CD4-positive, alpha-beta memory T cell (primary cell): ENCODE measurements around the gene DGLUCY. TPM values are rescaled to one million over a fixed set of nuclear protein-coding genes. Genes with fewer than 3 reads are reported as not detected.
A peak's percentile ranks its signal among the peaks of the same experiment; 100 is the strongest.

ENCODE experiments used
- CTCF ChIA-PET: fragments of 350-600 bp; sonication (Branson Sonifier 250); formaldehyde crosslinking; loops from one replicate; lab custom pipeline; 2021; ENCODE audit warnings: inconsistent platforms; ENCODE audit not compliant: partially characterized antibody; lab: Charles Lee
- POLR2A ChIA-PET: fragments of 350-600 bp; sonication (Branson Sonifier 250); formaldehyde crosslinking; loops from one replicate; lab custom pipeline; 2021; ENCODE audit not compliant: partially characterized antibody; lab: Charles Lee
- DNase-seq, 5 donors: peaks; one replicate each; pipeline versions ENCODE4 v3.0.0 to v3.0.0-alpha.2; 2020 to 2022; ENCODE audit warnings: mixed read lengths in 1 of 5
- H3K27ac ChIP-seq: one replicate; pipeline ENCODE4 v1.7.0; 2013; ENCODE audit warnings: low read depth, low read length
- H3K27me3 ChIP-seq: 2 replicates; pipeline ENCODE4 v1.7.0; 2013; ENCODE audit warnings: mild to moderate bottlenecking, low read length, moderate library complexity; ENCODE audit not compliant: insufficient read depth
- H3K36me3 ChIP-seq: 2 replicates; pipeline ENCODE4 v1.7.0; 2013; ENCODE audit warnings: mild to moderate bottlenecking, low read length, moderate library complexity; ENCODE audit not compliant: insufficient read depth
- H3K4me1 ChIP-seq: 2 replicates; pipeline ENCODE4 v1.7.0; 2013; ENCODE audit warnings: mild to moderate bottlenecking, low read length, moderate library complexity; ENCODE audit not compliant: insufficient read depth
- H3K4me3 ChIP-seq, 2 donors: one replicate each; pipeline ENCODE4 v1.7.0; 2013; ENCODE audit warnings: low read length in 2 of 2, mild to moderate bottlenecking in 1 of 2
- H3K9me3 ChIP-seq, 2 donors: one replicate each; pipeline ENCODE4 v1.7.0; 2013; ENCODE audit warnings: low read length in 2 of 2, control low read depth in 1 of 2; ENCODE audit not compliant: control insufficient read depth in 1 of 2
- H3K27ac Mint-ChIP-seq, 7 donors: one replicate each; pipeline ENCODE4 v1.8.0; 2020 to 2021; ENCODE audit warnings: mixed read lengths in 7 of 7, mild to moderate bottlenecking in 6 of 7, inconsistent platforms in 3 of 7, moderate library complexity in 3 of 7
- H3K27me3 Mint-ChIP-seq, 2 donors: one replicate each; pipeline ENCODE4 v1.8.0; 2020 to 2021; ENCODE audit warnings: mixed read lengths in 2 of 2
- H3K36me3 Mint-ChIP-seq, 2 donors: one replicate each; pipeline ENCODE4 v1.8.0; 2020 to 2021; ENCODE audit warnings: mixed read lengths in 2 of 2, inconsistent platforms in 1 of 2, mild to moderate bottlenecking in 1 of 2
- H3K4me1 Mint-ChIP-seq, 4 donors: one replicate each; pipeline ENCODE4 v1.8.0; 2020 to 2021; ENCODE audit warnings: mixed read lengths in 4 of 4, mild to moderate bottlenecking in 1 of 4
- H3K4me3 Mint-ChIP-seq, 8 donors: one replicate each; pipeline ENCODE4 v1.8.0; 2020 to 2021; ENCODE audit warnings: mixed read lengths in 8 of 8, mild to moderate bottlenecking in 7 of 8, moderate library complexity in 6 of 8, inconsistent platforms in 3 of 8
- H3K9me3 Mint-ChIP-seq, 8 donors: one replicate each; pipeline ENCODE4 v1.8.0; 2020 to 2021; ENCODE audit warnings: mixed read lengths in 8 of 8, mild to moderate bottlenecking in 5 of 8, inconsistent platforms in 3 of 8, moderate library complexity in 1 of 8
- intact Hi-C: fragments of 100-400 bp; cut with micrococcal nuclease; formaldehyde crosslinking; loops from one replicate; pipeline ENCODE4 v1.15.1; 2023
- polyA plus RNA-seq, 2 donors: library from polyadenylated mRNA; unstranded; fragments of 300-500 nt; fragmentation: Illumina TruSeq; gene quantifications; one replicate each; pipeline ENCODE4 v1.2.3, GENCODE V29; 2021
- total RNA-seq, 2 experiments: library from RNA; stranded (reverse); gene quantifications; one replicate each; pipeline ENCODE4 v1.2.3, GENCODE V29; 2021

DGLUCY gene
- total and polyA plus RNA-seq, 4 experiments from 2014 or later, result 40.9 to 141 (median 89.0) TPM

DNA sequence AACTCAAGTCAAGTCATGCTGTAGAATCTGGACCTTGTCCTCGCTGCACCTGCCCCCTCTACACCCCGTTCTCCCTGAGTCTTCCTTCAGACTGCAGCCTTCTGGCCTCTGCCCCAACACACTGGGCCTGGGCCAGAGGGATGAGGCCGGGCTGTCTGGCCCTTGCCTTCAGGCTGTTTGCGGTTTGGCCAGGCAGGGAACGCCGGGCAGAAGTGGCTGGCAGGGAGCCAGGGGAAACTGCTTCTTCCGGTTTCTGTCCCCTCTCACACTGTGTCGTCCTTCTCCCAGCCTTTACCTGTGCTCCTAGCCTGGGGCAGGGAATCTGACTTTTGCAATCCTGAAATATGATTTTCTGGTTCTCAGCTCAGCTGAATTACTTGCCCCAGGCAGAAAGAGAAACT lies 13.5 kb downstream of the DGLUCY start:
- H3K4me3 Mint-ChIP-seq, result no peak overlapping the region
- Histone ChIP-seq H3K27ac (no peak overlapping the region), H3K27me3 (no peaks in the 10 kb centered on the region), H3K4me3 (no peak overlapping the region), H3K36me3 (peaks cover 7% of the 10 kb centered on the region), H3K4me1 (peaks cover 9% of the 10 kb centered on the region), H3K9me3 (no peaks in the 10 kb centered on the region)
- no peaks in the 10 kb centered on the region for H3K27me3 Mint-ChIP-seq
- peaks cover 33 to 60% of the 10 kb centered on the region in 2 donors for H3K36me3 Mint-ChIP-seq
- H3K27ac Mint-ChIP-seq, result peak overlapping the region in 4 of 7 donors; percentile 35 to 85 (median 52)
- ChIA-PET CTCF (interaction anchor here (1.5 to 1.7 kb wide), 2 partner anchors 50 to 67 kb away, joined by 3 to 4 read pairs; partner anchors contain the start of gene RPS6KA5), POLR2A (interaction anchor here (0.7 to 1.2 kb wide), 2 partner anchors 12 to 68 kb away, joined by 3 read pairs; no protein-coding TSS in a partner anchor)
- peaks cover 15 to 36% (median 29%) of the 10 kb centered on the region in 4 donors for H3K4me1 Mint-ChIP-seq
- intact Hi-C loops, result no loop called here
- no peak for DNase-seq
- no peaks in the 10 kb centered on the region for H3K9me3 Mint-ChIP-seq

DNA sequence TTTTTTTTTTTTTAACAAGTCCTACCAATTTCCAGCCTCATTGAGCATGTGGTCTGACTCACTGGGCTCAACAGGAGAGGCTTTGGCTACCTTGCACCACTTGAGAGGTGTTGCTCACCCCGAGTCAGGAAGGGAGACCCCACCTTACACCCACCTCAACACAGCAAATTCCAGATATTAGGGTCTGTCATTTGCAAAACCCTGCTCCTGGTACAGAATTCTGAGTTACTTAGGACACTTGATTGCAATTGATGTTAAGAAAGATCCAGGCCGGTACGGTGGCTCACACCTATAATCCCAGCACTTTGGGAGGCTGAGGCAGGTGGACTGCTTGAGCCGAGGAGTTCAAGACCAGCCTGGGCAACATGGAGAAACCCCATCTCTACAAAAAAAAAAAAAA lies 14.1 kb downstream of the DGLUCY start:
- no peaks in the 10 kb centered on the region for H3K27me3 Mint-ChIP-seq
- Histone ChIP-seq H3K4me1 (peaks cover 9% of the 10 kb centered on the region), H3K36me3 (peaks cover 7% of the 10 kb centered on the region), H3K4me3 (no peak overlapping the region), H3K27me3 (no peaks in the 10 kb centered on the region), H3K27ac (no peak overlapping the region), H3K9me3 (no peaks in the 10 kb centered on the region)
- H3K27ac Mint-ChIP-seq, result peak overlapping the region in 4 of 7 donors; percentile 42 to 85 (median 52)
- intact Hi-C loops, result no loop called here
- ChIA-PET CTCF (interaction anchor here (1.5 to 1.7 kb wide), 2 partner anchors 49 to 67 kb away, joined by 3 to 4 read pairs; partner anchors contain the start of gene RPS6KA5), POLR2A (no interaction called here)
- peaks cover 13 to 33% (median 28%) of the 10 kb centered on the region in 4 donors for H3K4me1 Mint-ChIP-seq
- H3K4me3 Mint-ChIP-seq, result no peak overlapping the region
- DNase-seq, result no peak
- H3K9me3 Mint-ChIP-seq, result no peaks in the 10 kb centered on the region
- peaks cover 36 to 59% of the 10 kb centered on the region in 2 donors for H3K36me3 Mint-ChIP-seq

- H3K27ac Mint-ChIP-seq, result peak overlapping the region in 4 of 7 donors; percentile 52 to 85 (median 66)
- H3K36me3 ChIP-seq, result peaks cover 7% of the 10 kb centered on the region
- H3K9me3 ChIP-seq, result no peaks in the 10 kb centered on the region
- H3K27ac ChIP-seq, result no peak overlapping the region
- peaks cover 13 to 30% (median 26%) of the 10 kb centered on the region in 4 donors for H3K4me1 Mint-ChIP-seq
- no peak overlapping the region for H3K4me3 Mint-ChIP-seq
- no peaks in the 10 kb centered on the region for H3K9me3 Mint-ChIP-seq
- peaks cover 37 to 61% of the 10 kb centered on the region in 2 donors for H3K36me3 Mint-ChIP-seq
- POLR2A ChIA-PET, result no interaction called here
- H3K4me3 ChIP-seq, result no peak overlapping the region
- no peak for DNase-seq
- H3K4me1 ChIP-seq, result peaks cover 9% of the 10 kb centered on the region
- H3K27me3 ChIP-seq, result no peaks in the 10 kb centered on the region
- no peaks in the 10 kb centered on the region for H3K27me3 Mint-ChIP-seq
- CTCF ChIA-PET, result interaction anchor here (1.7 kb wide), 1 partner anchor 68 kb away, joined by 3 read pairs; the partner anchor contains the start of gene RPS6KA5
- intact Hi-C loops, result no loop called here
Measured at GRCh38 chr14:91128699-91129098, 14.8 kb downstream of the DGLUCY start.

- H3K36me3 Mint-ChIP-seq, result peaks cover 42 to 64% of the 10 kb centered on the region in 2 donors
- H3K4me3 Mint-ChIP-seq, result no peak overlapping the region
Measured at GRCh38 chr14:91129261-91129660, 15.4 kb downstream of the DGLUCY start.

GRCh38 chr14:91135039-91135438 lies 21.2 kb downstream of the DGLUCY start:
- Mint-ChIP-seq H3K27me3 (no peaks in the 10 kb centered on the region), H3K27ac (no peak overlapping the region), H3K36me3 (peaks cover 23 to 39% of the 10 kb centered on the region in 2 donors), H3K4me3 (no peak overlapping the region), H3K9me3 (no peaks in the 10 kb centered on the region), H3K4me1 (peaks cover 11 to 15% (median 13%) of the 10 kb centered on the region in 4 donors)
- H3K36me3 ChIP-seq, result peaks cover 8% of the 10 kb centered on the region
- ChIA-PET POLR2A (no interaction called here), CTCF (no interaction called here)
- intact Hi-C loops, result no loop called here
- H3K4me1 ChIP-seq, result peaks cover 3% of the 10 kb centered on the region
- no peaks in the 10 kb centered on the region for H3K27me3 ChIP-seq
- no peak for DNase-seq
- H3K27ac ChIP-seq, result no peak overlapping the region
- no peak overlapping the region for H3K4me3 ChIP-seq
- no peaks in the 10 kb centered on the region for H3K9me3 ChIP-seq

More at GRCh38 chr14:91129261-91129660, 15.4 kb downstream of the DGLUCY start:
- POLR2A ChIA-PET, result no interaction called here
- Mint-ChIP-seq H3K9me3 (no peaks in the 10 kb centered on the region), H3K27me3 (no peaks in the 10 kb centered on the region), H3K4me1 (peaks cover 14 to 27% (median 23%) of the 10 kb centered on the region in 4 donors), H3K27ac (peak overlapping the region in 6 of 7 donors; percentile 48 to 78 (median 61))
- CTCF ChIA-PET, result interaction anchor here (1.0 kb wide), 1 partner anchor 70 kb away, joined by 3 read pairs; no protein-coding TSS in a partner anchor
- no peaks in the 10 kb centered on the region for H3K27me3 ChIP-seq
- H3K36me3 ChIP-seq, result peaks cover 7% of the 10 kb centered on the region
- no peaks in the 10 kb centered on the region for H3K9me3 ChIP-seq
- no peak overlapping the region for H3K27ac ChIP-seq
- no peak overlapping the region for H3K4me3 ChIP-seq
- intact Hi-C loops, result no loop called here
- H3K4me1 ChIP-seq, result peaks cover 8% of the 10 kb centered on the region
- no peak for DNase-seq

GRCh38 chr14:91138511-91139359 lies 24.9 kb downstream of the DGLUCY start:
- peaks cover 14 to 23% of the 10 kb centered on the region in 2 donors for H3K36me3 Mint-ChIP-seq
- H3K27me3 Mint-ChIP-seq, result no peaks in the 10 kb centered on the region
- H3K9me3 Mint-ChIP-seq, result no peaks in the 10 kb centered on the region
- H3K4me1 Mint-ChIP-seq, result peaks cover 23 to 45% (median 37%) of the 10 kb centered on the region in 4 donors
- peak overlapping the region in 4 of 7 donors; percentile 13 to 64 (median 60) for H3K27ac Mint-ChIP-seq
- H3K9me3 ChIP-seq, result no peaks in the 10 kb centered on the region
- H3K4me3 Mint-ChIP-seq, result no peak overlapping the region
- peaks cover 20% of the 10 kb centered on the region for H3K4me1 ChIP-seq
- intact Hi-C loops, result loop anchor here (1.0 kb wide), 1 partner anchor 78 kb away; the partner anchor contains the start of gene RPS6KA5
- H3K4me3 ChIP-seq, result no peak overlapping the region
- ChIA-PET POLR2A (interaction anchor here (0.6 to 2.6 kb wide), 3 partner anchors 17 to 79 kb away, joined by 3 to 15 read pairs (median 13); partner anchors contain the start of genes DGLUCY and RPS6KA5), CTCF (interaction anchor here (0.7 to 2.9 kb wide), 20 partner anchors 10 to 249 kb away, joined by 3 to 18 read pairs (median 4); partner anchors contain the start of genes DGLUCY and RPS6KA5)
- peak; percentile 40 to 53 (median 48) for DNase-seq
- no peaks in the 10 kb centered on the region for H3K27me3 ChIP-seq
- H3K27ac ChIP-seq, result no peak overlapping the region
- H3K36me3 ChIP-seq, result peaks cover 4% of the 10 kb centered on the region
